ENCODE data around the gene EYA4.
A peak's percentile ranks its signal among the peaks of the same experiment; 100 is the strongest.

EYA4 gene

DNA sequence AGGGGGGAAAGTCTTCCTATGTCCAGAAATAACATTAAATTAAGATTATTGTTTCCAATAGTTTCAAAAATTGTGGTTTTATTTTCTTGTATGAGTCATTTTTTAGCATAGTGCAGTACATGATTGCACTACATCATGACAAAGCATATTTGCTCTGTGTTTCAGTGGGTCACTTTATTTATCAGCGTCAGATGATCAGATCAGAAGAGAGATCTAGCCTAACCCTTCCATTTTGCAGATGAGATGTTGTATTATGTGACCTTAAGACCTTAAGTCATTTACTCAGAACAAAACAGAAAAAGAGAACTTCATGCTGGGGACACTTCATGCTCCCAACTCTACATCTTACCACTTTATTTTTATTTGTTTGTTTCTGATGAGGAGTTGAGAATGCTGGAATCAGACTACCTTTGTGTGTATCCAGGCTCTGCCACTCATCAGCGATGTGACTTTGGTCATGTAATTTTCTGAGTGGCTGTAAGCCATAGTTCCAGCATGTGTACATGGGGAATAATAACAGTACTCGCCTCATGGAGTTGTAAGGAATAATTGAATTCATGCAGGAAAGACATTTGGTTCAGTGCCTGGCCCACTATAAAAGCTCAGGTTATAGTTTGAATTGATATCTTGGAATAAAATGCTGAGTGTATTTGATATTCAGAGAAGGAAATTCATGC is 13.5 kb downstream of the EYA4 start:
- TF ChIP-seq, protein P1, sequence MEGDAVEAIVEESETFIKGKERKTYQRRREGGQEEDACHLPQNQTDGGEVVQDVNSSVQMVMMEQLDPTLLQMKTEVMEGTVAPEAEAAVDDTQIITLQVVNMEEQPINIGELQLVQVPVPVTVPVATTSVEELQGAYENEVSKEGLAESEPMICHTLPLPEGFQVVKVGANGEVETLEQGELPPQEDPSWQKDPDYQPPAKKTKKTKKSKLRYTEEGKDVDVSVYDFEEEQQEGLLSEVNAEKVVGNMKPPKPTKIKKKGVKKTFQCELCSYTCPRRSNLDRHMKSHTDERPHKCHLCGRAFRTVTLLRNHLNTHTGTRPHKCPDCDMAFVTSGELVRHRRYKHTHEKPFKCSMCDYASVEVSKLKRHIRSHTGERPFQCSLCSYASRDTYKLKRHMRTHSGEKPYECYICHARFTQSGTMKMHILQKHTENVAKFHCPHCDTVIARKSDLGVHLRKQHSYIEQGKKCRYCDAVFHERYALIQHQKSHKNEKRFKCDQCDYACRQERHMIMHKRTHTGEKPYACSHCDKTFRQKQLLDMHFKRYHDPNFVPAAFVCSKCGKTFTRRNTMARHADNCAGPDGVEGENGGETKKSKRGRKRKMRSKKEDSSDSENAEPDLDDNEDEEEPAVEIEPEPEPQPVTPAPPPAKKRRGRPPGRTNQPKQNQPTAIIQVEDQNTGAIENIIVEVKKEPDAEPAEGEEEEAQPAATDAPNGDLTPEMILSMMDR (IDR thresholded peaks at IDR 0.05; ENCODE audit: low read depth, low read length, missing control alignments), result no peak
- H3K4me3 ChIP-seq (ENCODE audit: low read depth, low read length), result no peak overlapping the region
- DNase-seq, result no peak
- in situ Hi-C loops (cut with HindIII; ENCODE audit: low pct_ligation_motif_present, low sequenced_read_pairs), result no loop called here
- no peaks in the 10 kb centered on the region for H3K36me3 ChIP-seq (replicated peaks)
- no peaks in the 10 kb centered on the region for H3K27me3 ChIP-seq (replicated peaks)
- H3K27ac ChIP-seq, result peak overlapping the region; percentile 43

DNA sequence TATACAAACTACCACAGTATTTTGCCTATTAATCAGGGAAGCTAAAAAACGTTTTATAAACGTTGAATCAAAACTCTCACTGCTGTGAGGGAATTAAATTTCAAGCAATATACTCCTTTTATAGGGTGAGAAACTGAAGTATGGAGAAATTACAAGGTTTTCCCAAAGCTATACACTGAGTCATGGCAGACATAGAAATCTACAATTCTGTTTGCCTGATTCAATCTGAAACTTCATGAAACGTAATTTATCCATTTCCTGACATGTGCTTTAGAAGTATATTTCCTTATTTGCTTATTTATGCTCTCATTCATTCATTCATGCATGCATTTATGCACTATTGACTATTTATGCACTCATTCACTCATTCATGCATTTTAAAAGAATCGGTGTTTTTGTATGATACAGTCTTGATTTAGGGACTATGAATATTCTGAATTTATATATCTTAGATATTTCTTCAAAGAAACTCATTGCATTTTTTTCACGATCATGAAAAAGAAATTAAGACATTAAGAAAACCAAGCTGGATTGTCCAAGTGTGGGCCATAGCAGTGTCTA is 16.5 kb downstream of the EYA4 start:
- in situ Hi-C loops (cut with HindIII; ENCODE audit: low pct_ligation_motif_present, low sequenced_read_pairs), result no loop called here

DNA sequence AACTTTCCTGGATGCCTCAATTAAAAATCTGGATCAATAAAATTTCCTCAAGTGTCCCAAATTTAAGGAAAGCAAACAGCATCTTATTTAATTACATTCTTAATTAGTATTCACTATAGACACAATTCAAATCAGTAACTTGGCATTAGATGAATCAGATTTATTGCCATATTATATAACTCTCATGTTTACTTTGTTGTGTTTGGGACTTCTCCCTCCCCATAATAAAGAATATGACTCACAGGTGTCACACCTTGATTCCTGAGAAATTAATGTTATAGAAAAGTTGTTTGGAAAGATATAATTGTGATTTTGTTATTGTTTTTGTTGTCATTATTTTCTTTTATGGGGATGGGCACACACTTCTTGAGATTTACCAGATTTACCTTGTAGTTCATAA is 18.4 kb downstream of the EYA4 start:
- in situ Hi-C loops (cut with HindIII; ENCODE audit: low pct_ligation_motif_present, low sequenced_read_pairs), result no loop called here
- Histone ChIP-seq H3K27me3 (replicated peaks) (no peaks in the 10 kb centered on the region), H3K27ac (no peak overlapping the region), H3K36me3 (replicated peaks) (no peaks in the 10 kb centered on the region), H3K4me3 (ENCODE audit: low read depth, low read length) (no peak overlapping the region)
- no peak for DNase-seq
- TF ChIP-seq, protein P1 (IDR thresholded peaks at IDR 0.05; ENCODE audit: low read depth, low read length, missing control alignments), result no peak

More for the DNA sequence above, 16.5 kb downstream of the EYA4 start:
- Histone ChIP-seq H3K36me3 (replicated peaks) (no peaks in the 10 kb centered on the region), H3K27ac (no peak overlapping the region), H3K4me3 (ENCODE audit: low read depth, low read length) (no peak overlapping the region), H3K27me3 (replicated peaks) (no peaks in the 10 kb centered on the region)
- no peak for DNase-seq
- TF ChIP-seq, protein P1 (IDR thresholded peaks at IDR 0.05; ENCODE audit: low read depth, low read length, missing control alignments), result no peak

DNA sequence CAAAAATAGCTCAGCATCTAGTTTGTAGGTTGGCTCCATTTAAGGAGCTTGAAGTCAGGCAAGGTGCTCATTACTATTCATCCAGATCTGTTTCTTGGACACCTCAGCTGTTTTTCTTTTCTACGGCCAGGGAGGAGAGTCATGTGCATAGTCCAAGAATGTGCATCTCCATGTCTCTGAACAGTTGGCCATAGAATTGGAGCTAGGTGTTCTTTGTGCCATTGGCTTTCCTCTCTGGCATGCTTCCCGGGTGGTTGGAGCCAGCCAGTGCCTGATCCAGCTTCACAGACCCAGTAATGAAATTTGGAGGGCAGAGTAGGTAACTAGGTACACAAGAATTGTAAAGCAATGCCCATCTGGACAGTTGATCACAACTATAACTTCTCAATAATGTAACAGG is 21.6 kb downstream of the EYA4 start:
- no peaks in the 10 kb centered on the region for H3K27me3 ChIP-seq (replicated peaks)
- no peak overlapping the region for H3K27ac ChIP-seq
- H3K36me3 ChIP-seq (replicated peaks), result no peaks in the 10 kb centered on the region
- in situ Hi-C loops (cut with HindIII; ENCODE audit: low pct_ligation_motif_present, low sequenced_read_pairs), result no loop called here
- H3K4me3 ChIP-seq (ENCODE audit: low read depth, low read length), result no peak overlapping the region
- DNase-seq, result no peak
- TF ChIP-seq, protein P1 (IDR thresholded peaks at IDR 0.05; ENCODE audit: low read depth, low read length, missing control alignments), result no peak

DNA sequence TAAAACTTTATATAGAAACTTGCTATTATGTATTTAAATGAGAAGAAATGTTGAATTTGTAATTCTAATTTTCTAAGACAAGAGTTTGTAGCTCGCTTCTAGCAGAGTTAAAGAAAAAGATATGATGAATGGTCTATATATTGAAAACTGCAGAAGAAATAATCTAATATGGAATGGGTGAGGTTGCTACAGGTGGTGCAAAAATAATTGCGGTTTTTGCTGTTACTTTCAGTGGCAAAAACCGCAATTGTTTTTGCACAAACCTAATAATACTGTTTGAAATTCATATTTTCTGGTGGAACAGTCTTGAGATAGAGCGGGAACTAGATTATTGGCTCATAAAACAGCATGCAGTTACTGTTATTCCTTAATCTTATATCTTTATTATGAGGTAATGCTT is 23.9 kb downstream of the EYA4 start:
- no peaks in the 10 kb centered on the region for H3K36me3 ChIP-seq (replicated peaks)
- DNase-seq, result no peak
- H3K27ac ChIP-seq, result no peak overlapping the region
- no peak overlapping the region for H3K4me3 ChIP-seq (ENCODE audit: low read depth, low read length)
- in situ Hi-C loops (cut with HindIII; ENCODE audit: low pct_ligation_motif_present, low sequenced_read_pairs), result no loop called here
- no peaks in the 10 kb centered on the region for H3K27me3 ChIP-seq (replicated peaks)
- TF ChIP-seq, protein P1 (IDR thresholded peaks at IDR 0.05; ENCODE audit: low read depth, low read length, missing control alignments), result no peak

DNA sequence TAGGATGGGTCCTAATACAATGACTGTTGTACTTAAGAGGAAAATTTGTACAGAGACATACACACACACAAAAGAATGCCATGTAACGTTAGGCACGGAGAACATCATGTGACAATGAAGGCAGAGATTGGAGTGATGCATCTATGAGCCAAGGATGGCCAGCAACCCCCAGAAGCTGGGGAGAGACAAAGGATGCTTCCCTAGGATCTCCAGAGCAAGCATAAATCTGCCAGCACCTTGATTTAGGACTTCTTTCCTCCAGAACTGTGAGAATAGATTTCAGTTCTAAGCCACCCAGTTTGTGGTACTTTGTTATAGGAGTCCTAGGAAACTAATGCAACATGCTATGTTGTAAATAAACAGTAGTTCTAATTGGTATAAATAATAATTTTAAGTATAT is 25.0 kb downstream of the EYA4 start:
- in situ Hi-C loops (cut with HindIII; ENCODE audit: low pct_ligation_motif_present, low sequenced_read_pairs), result no loop called here
- H3K4me3 ChIP-seq (ENCODE audit: low read depth, low read length), result no peak overlapping the region
- H3K36me3 ChIP-seq (replicated peaks), result no peaks in the 10 kb centered on the region
- no peak for DNase-seq
- H3K27ac ChIP-seq, result no peak overlapping the region
- no peaks in the 10 kb centered on the region for H3K27me3 ChIP-seq (replicated peaks)
- TF ChIP-seq, protein P1 (IDR thresholded peaks at IDR 0.05; ENCODE audit: low read depth, low read length, missing control alignments), result no peak
